ENCODE data around the gene ATL2.

DNA sequence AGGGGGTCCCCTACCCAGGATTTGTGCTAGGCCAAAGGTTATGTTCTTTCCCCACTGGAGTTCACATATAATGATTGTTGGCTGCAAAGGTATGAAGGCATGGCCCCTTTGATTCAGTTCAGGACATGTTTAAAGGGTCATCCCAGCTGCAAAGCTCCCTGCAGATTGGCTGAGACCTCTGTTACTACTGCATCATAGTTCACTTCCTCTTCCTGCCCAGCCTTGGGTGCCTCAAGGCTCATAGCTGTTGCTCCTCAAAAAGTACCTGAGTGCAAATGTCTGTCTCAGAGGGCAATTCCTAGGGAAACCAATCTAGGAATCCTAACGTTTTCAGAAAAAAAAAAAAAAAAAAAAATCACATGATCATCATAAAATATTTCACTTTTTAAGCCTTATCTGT, 125.1 kb downstream of the ATL2 start:
- TF ChIP-seq POLR2A (IDR thresholded peaks at IDR 0.05): no peak
- TF ChIP-seq, protein P1, sequence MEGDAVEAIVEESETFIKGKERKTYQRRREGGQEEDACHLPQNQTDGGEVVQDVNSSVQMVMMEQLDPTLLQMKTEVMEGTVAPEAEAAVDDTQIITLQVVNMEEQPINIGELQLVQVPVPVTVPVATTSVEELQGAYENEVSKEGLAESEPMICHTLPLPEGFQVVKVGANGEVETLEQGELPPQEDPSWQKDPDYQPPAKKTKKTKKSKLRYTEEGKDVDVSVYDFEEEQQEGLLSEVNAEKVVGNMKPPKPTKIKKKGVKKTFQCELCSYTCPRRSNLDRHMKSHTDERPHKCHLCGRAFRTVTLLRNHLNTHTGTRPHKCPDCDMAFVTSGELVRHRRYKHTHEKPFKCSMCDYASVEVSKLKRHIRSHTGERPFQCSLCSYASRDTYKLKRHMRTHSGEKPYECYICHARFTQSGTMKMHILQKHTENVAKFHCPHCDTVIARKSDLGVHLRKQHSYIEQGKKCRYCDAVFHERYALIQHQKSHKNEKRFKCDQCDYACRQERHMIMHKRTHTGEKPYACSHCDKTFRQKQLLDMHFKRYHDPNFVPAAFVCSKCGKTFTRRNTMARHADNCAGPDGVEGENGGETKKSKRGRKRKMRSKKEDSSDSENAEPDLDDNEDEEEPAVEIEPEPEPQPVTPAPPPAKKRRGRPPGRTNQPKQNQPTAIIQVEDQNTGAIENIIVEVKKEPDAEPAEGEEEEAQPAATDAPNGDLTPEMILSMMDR (IDR thresholded peaks at IDR 0.05): no peak

Measured in gastroesophageal sphincter (tissue), 3 donors.